HG03103 (cell line): ENCODE results near the gene RHOG.
"Not testable (repeated sequence)": the region's sequence is repeated elsewhere in the genome, so short reads cannot be mapped to it uniquely, and the experiment has no call there.

Experiments used
- ATAC-seq: cut with Tn5 transposase; IDR thresholded peaks from one replicate; pipeline ENCODE4 v1.9.1; 2021; ENCODE audit warnings: low read depth; ENCODE audit not compliant: unreplicated experiment

The RHOG gene

GRCh38 chr11:3840870-3841425, at the start of gene RHOG:
RHOG (minus strand) TSS chr11:3840959; CDS start chr11:3828138, 12,821 bp downstream.
- ATAC-seq, result peak; percentile 34

DNA sequence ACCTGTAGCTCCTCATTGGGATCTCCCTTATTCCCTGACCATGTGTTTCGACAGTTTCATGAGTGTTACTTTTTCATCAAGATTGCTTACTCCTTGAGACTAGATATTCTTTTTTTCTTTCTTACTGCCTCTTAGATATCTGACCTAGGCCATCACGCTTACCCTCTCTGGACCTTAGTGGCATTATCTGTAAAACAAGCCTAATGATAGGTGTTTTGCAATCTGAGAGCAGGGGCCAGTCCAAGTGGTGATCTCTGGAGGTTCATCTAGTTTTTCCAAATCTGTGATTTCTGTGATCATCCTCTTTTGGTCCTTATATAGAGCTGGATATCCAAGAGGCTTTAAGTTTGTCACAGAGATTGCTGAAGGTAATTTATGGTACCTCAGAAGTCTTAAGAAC, 49.3 kb upstream of the RHOG start:
- no peak for ATAC-seq

DNA sequence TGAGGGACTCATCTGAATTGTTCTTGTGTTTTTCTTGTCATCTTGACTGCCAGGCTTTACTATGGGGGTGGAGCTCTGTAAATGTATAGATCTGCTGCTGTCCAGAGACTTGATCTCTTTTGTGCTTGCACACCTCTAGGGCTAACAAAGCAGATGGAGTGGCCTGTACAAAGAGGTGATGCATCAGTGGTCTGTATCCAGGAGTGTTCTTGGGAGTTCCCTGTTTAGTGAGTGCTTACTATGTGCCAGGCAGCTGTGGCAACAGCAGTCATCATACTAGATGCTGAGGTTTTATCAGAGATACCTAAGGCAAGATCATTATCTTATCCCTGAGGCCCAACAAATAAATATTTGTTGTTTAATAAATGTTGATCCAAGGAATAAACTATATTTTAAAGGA, 48.1 kb upstream of the RHOG start:
- no peak for ATAC-seq

DNA sequence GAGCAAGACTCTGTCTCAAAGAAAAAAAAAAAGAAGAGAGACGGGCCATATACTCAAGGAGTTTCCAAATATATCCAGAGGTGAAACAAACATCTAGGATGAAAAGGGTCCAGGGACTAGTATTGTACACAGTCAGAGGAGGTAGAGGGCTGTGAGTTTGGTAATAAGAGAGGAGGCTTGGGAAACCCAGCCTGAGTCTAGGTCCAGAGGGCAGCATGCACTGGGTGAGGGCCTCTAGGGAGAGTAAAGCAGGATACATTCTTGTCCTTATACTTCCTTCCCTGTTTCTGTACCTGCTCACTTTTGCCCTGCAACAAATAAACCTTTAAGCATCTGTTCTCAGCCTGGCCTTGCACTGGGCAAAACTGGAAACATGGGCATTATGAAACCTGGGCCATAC, 46.2 kb upstream of the RHOG start:
- no peak for ATAC-seq

DNA sequence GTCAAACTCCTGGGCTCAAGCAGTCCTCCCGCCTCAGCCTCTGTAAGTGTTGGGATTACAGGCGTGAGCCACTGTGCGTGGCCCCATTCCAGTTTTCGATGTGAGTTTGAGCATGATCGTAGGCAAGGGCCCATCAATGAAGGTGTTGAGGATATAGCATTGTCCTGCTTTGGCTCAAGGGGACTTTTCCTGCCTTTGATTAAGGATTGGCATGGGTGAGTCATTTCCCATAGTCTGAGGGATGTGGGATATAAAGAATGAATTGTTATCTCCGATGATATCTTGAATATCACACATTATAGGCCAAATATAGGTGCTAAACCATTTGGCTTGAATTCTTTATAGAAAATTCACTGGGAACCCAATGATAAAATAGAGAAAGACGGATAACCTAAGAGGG, 45.1 kb upstream of the RHOG start:
- ATAC-seq, result no peak

GRCh38 chr11:3882655-3883054, 41.9 kb upstream of the RHOG start:
- no peak for ATAC-seq

DNA sequence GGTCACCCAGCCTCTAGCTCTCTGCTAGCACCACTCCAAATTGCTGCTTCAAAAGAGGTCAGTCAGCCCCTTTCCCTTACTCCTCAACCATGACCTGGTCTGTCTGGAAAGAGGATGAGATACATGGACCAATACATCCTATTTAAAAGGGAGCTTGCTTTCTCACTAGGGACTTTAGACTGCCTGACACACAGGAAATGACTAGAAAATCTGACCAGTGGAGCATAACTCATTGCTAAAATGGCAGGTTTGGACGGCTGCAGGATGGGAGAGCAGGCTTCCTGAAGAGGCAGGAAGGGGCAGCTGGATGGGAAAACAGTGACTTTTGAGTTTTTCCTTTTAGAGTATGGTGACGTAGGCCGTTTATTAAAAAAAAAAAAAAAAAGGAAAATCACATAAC, 40.0 kb upstream of the RHOG start:
- ATAC-seq, result peak; percentile 41

DNA sequence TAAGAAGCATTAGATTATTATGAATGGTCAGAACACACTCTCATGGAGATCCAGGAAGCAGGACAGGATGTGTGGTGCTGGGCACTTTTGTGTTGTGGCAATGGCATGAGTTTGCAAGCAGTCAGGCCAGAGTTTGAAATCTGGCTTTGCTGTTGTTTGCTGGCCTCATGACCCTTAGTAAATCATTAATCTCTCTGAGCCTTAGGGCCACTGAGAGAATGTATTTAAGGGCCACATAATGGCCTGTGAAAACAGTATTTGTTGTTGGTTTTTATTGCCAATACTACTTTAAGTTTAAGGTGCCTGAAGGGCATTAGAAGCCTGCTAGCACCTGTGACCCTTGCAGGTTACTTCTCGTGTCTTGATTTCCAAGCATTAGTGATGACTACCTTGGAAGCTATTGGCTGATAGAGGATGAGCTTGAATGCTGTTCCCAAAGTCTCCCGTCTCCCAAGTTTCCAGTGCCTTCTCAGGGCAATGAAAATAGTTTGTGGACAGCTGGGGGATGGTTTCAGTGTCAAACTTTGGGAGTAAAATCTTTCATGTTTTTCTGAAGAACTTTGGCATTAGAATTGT, 39.3 kb upstream of the RHOG start:
- peak; percentile 31 for ATAC-seq

DNA sequence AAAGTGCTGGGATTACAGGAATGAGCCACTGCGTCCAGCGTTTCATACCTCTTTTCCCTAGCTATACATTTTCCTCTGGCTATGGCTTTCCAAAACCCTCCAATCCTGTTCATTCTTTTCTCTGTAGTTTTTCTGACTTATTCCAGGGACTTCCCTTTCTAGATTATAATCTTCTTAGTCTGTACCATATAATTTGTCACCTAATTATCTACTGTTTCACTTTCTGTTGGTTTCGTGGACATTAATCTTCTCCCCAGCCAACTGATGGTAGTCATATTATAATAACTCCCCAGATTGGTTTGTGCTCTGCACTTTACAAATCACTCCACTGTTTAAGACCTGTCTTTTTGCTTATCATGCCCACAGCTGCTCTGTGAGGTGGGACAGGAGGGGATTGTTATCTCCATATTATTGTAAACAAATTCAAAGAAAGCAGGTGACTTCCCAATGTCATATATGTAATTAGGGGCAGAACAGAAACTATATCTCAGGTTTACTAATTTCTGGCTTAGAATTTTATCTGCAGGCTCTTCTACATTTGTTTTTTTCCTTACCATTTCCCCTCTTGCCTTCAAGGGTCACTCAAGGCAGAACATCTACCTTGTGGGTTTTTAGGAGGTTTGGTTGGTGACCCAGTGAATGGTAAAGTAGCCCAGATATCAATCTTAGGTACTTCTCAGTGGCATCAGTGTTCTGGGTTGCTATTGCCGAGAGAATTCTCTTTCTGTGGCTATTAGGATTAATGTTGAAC, 38.6 kb upstream of the RHOG start:
- peak; percentile 30 for ATAC-seq

DNA sequence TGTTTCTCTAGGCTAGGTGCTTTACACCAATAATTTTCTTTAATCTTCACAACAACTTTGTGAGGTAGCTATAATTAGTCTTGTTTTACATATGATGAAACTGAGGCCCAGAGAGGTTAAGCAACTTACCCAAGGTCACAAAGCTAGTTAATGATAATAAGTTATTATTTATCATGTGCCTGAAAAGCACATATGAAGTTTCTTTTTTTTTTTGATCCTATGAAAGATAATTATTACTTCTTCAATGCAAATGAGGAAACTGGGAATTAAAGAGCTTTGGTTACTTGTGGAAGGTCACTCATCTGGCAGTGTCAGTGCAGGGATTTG, 37.5 kb upstream of the RHOG start:
- ATAC-seq, result no peak

- ATAC-seq, result no peak
Observed at GRCh38 chr11:3877364-3878257, 36.9 kb upstream of the RHOG start.

DNA sequence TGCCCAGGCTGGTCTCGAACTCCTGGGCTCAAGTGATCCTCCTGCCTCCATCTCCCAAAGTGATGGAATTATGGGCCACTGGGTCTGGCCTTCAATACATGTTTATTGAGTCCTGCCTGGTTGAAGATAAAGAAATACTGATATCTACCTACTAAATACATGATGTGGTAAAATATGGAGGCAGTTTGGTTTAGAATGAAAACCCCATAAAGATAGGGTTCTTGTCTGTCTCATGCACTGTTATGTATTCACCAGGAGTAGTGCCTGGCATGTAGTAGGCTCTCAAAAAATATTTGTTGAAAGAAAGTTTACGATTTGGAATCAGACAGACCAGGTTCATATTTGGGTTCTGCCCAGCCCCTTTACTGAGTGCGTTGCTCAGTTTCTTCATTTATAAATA, 35.9 kb upstream of the RHOG start:
- no peak for ATAC-seq

GRCh38 chr11:3873712-3874349, 33.1 kb upstream of the RHOG start:
- no peak for ATAC-seq

- peak; percentile 53 for ATAC-seq
Observed at GRCh38 chr11:3867209-3868091, 26.7 kb upstream of the RHOG start.

- no peak for ATAC-seq
Observed at GRCh38 chr11:3866836-3867208, 26.1 kb upstream of the RHOG start.

DNA sequence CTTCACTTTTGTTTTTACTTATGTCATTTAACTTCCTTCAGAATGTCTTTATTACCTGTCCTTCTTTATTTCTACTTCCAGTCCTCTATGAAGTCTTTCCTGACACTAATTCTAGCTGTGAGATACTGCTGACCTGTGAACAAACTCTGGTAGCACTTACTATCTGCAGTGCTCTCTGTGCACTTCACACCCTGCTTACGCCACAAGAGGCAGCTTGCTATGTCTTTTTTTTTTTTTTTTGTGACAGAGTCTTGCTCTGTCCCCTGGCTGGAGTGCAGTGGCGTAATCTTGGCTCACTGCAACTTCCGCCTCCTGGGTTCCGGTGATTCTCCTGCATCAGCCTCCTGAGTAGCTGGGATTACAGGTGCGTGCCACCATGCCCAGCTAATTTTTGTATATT, 25.4 kb upstream of the RHOG start:
- ATAC-seq, result no peak

DNA sequence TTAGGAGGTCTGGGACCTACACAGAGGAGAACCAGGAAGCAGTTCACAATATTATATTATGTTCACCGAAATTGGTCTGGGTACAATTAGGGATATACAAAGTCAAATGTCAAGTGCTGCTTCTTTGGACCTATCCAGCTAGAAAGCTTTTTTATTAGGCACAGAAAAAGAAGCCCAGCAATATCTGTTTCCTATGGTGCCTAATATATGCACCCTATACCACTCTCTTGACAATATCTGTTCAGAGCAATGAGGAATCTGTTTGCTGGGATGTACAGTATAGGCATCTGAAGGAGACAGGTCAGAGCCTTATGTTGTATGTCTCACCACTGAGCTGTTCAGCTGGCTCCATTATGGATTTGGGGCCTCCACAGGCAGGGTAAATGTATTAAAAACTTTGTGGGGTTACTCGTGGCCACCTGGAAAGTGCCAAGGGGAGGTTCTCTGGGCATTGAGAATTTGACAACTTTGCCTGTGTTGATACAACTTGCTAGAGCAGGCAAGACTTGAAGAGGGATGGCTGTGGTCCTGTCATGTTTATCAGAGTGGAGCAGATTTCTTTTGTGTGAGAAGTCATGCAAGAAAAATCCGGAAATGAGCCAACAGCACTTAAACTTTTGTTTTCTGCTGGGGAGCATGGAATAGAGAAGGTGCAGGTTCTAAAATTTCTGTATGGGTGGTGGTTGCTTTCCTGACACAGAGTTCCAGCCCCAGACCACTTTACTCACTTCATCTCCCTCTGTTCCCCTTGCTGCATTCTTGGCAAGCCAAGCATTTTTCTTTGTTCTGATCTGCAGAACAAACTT, 24.8 kb upstream of the RHOG start:
- ATAC-seq, result no peak

DNA sequence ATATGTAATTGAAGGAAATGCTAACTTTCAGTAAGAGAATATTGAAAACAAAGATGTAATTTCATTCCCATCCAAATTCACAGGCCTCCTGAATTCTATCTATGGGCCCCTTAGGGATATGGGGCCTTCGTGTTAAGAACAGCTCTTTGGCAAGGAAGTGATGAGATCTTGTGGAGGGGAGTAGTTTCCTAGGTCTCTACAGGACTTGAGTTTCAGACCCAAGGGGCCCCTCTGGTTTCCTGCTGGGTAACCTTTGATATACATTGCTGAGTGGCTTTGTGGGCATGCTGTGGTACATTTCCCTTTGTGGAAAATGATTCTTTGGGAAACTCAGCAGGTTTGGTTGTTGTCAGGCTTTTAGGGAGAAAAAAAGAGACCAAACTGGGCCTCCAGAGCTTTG, 20.9 kb upstream of the RHOG start:
- ATAC-seq, result no peak

- not testable (repeated sequence) for ATAC-seq
Observed at GRCh38 chr11:3860898-3861393, 20.2 kb upstream of the RHOG start.
